Measurements from ENCODE around the gene DUS1L.
"Not testable (repeated sequence)": the region's sequence is repeated elsewhere in the genome, so short reads cannot be mapped to it uniquely, and the experiment has no call there.

Gene DUS1L

DNA sequence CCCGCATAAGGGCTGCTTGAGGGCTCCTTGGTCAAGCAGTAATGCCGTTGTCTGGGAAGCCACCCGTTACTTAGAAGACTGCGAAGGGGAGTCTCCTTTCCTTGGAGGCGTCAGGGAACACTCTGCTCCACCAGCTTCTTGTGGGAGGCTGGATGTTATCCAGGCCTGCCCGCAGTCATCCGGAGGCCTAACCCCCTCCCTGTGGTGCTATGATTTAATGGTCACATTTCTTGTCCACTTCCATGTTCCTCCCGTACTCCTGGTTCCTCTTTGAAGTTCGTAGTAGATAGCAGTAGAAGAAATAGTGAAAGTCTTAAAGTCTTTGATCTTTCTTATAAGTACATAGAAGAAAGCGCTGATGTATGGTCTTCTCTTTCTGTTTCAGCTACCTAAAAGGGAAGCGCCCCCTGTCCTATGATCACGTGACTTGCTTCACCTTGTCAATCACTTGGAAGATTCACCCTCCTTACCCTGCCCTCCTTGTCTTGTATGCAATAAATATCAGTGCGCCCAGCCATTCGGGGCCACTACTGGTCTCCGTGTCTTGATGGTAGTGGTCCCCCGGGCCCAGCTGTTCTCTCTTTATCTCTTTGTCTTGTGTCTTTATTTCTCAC is 26.7 kb downstream of the DUS1L start:
- DNase-seq: not testable (repeated sequence)

GRCh38 chr17:82037889-82038195 is 27.8 kb downstream of the DUS1L start:
- no peak for DNase-seq

DNA sequence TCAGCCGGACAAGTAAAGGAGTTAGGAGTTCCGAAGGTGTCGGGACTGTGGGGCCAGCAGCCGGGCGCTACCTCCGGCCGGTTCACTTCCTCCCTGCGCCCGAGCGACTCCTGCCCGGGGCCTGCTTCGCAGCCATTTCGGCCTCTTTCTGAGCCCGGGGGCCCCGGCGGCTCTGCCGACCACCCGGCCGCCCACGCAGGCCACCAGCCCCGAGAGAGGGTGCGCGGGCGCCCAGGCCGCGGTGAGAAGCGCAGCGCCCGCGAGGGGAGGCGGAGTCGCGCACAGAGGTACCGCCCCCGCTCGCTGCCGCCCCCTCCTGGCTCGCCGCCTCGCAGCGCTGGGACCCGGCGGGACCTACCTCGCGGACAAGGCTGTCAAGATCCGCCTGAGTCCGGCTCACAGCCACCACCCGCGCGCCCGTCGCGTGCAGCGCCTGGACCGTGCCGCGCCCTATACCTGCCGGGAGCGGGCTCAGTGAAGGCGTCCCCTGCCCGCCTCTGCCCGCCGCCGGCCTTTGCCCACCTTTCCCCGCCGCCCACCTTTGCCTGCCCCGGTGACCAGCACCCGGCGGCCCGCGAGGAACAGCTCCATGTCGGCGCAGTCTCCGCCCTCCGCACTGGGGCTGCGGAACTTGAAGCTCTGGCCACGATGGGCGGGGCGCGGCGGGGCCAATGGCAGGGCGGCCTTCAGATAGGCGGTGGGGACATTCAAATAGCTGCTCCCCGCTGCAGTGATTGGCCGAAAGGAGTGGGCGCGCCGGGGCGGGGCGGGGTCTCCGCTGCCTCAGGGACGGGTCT is 28.3 kb downstream of the DUS1L start, which contains the start of gene DCXR:
Gene DCXR, minus strand, starts transcription at position 606 of the 797 bp plus-strand sequence. Its CDS starts 15 bp downstream, at position 591.
- DNase-seq: peak; percentile 90

- DNase-seq: no peak
These were observed 28.9 kb downstream of the DUS1L start for GRCh38 chr17:82036634-82037091.

GRCh38 chr17:82035956-82036633 is 29.5 kb downstream of the DUS1L start:
- DNase-seq: no peak

DNA sequence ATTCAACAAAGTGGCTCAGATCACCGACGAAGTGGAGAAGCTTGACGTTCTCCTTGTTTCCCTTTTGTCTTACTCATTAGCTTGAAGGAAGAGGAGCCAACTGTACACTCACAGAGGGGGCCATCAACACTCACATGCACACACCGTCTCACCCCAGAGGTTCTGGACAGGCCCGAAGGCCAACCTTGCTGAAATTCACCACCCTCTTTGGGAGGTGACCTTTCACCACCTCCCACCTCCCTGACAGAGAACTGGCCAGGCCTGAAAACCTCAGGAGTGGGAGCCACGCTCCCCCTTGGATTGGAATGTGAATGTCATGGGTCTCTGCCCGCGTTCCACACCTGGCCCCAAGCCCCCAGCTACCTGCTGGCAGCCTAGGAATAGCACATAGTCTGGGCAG is 30.1 kb downstream of the DUS1L start:
- no peak for DNase-seq

DNA sequence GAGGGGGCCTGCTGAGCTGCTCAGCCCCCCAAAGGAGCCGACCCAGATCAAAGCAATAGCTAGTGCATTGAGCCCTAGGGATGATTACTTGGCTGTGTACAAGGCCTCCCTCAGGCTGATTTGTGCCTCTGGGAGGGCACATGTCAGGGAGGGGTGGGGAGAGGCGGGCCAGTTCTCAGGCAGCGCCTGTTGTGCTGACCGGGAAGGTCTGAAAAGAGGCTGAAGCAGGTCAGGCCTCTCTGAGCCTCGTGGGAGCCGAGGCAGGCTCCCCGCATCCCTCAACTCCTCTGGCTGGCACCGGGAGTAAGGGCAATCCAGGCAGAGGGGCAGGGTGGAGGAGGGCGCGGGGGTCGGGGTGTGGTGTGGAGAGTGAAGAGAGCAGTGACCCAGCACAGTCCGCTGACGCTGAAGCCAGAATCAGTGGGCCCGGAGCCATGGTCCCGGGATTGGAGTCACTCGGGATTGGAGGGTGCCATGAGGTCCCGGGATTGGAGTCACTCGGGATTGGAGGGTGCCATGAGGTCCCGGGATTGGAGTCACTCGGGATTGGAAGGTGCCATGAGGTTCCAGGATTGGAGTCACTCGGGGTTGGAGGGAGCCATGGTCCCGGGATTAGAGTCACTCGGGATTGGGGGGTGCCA is 31.1 kb downstream of the DUS1L start:
- DNase-seq: no peak

GRCh38 chr17:82033359-82034085 is 32.1 kb downstream of the DUS1L start:
- no peak for DNase-seq

GRCh38 chr17:82031885-82032627 is 33.5 kb downstream of the DUS1L start:
- no peak for DNase-seq

- DNase-seq: no peak
These were observed 34.2 kb downstream of the DUS1L start, which contains the start of gene RAC3 for GRCh38 chr17:82031303-82031884. RAC3 (plus strand) TSS chr17:82031678; CDS start chr17:82031762, 84 bp downstream.

- DNase-seq: no peak
These were observed 34.9 kb downstream of the DUS1L start for GRCh38 chr17:82030470-82031302.

- DNase-seq: no peak
These were observed 35.6 kb downstream of the DUS1L start for GRCh38 chr17:82029990-82030469.

DNA sequence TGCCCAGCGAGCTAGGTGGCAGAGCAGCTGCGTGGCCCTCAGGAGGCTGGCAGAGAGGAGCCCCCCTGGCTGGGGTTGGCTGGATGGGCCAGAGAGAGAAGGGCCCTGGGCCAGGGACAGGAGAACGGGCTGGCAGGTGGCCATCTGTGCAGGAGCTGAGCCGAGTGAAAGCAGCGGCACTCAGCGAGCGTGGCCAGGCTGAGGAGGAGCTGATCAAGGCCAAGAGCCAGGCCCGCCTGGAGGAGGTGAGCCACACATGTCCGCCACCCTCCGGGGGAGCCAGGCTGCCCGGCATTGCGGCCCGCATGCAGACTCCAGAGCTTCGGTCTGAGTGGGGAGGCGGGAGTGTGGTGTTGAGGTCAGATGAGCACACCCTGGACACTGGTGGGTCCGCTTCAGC is 36.2 kb downstream of the DUS1L start:
- no peak for DNase-seq

DNA sequence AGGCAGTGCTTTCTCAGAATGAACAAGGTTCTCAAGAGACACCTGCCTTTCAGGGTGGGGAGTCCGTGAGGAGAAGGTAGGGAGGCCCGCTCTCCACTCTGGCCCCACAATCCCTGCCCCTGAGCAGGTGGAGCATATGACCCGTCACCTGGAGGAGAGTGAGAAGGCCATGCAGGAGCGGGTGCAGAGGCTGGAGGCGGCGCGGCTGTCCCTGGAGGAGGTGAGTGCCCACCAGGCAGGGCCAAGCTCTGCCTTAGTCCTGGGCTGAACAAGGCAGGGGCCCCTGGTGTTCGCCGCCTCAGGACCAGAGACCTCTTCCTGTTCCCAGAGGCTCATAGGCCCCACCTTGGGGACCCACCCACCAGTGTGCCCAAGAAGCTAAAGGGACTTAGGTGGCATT is 36.6 kb downstream of the DUS1L start:
- no peak for DNase-seq

- no peak for DNase-seq
These were observed 37.4 kb downstream of the DUS1L start for GRCh38 chr17:82028246-82028645.

GRCh38 chr17:82025401-82026107 is 40.0 kb downstream of the DUS1L start:
- DNase-seq: no peak

- DNase-seq: no peak
These were observed 40.7 kb downstream of the DUS1L start for GRCh38 chr17:82024859-82025258.

- DNase-seq: no peak
These were observed 42.0 kb downstream of the DUS1L start for GRCh38 chr17:82023447-82024241.

- peak; percentile 95 for DNase-seq
These were observed 42.6 kb downstream of the DUS1L start, which contains the start of gene LRRC45 for GRCh38 chr17:82022981-82023446. LRRC45 (plus strand) TSS chr17:82023305; CDS start chr17:82023644, 339 bp downstream.

Measured in SIG-M5 (cell line).